GOT3 (cell line): ENCODE data around the gene FICD.

ENCODE experiments used
- DNase-seq: peaks from one replicate; lab custom pipeline; 2025; ENCODE audit warnings: mixed read lengths; lab: John Stamatoyannopoulos, UW

The FICD gene

GRCh38 chr12:108567406-108568337, 52.6 kb downstream of the FICD start:
- no peak for DNase-seq

GRCh38 chr12:108568338-108569154, 53.5 kb downstream of the FICD start:
- no peak for DNase-seq
